A549 treated with ZK216348 at 1 μM for 4 hours (cell line): ENCODE measurements around the gene KBTBD12. TPM values are rescaled to one million over a fixed set of nuclear protein-coding genes. Genes with fewer than 3 reads are reported as not detected.

Experiments used
- total RNA-seq: library from RNA; stranded (reverse); fragments of 200-300 nt; extraction: Qiagen RNA extraction; gene quantifications from 5 replicates; pipeline ENCODE4 v1.2.3, GENCODE V29; 2022; ENCODE audit warnings: low read depth

Gene KBTBD12
- total RNA-seq, result not detected in 5 replicates

GRCh38 chr3:127915115-127915936 is at the start of gene KBTBD12:
TSS of gene KBTBD12 (plus strand) at chr3:127915232. CDS start at chr3:127923062, 7,830 bp downstream.

Other genes starting within 250 kb of the KBTBD12 start
- gene ABTB1, start 242.3 kb upstream of the KBTBD12 start, total RNA-seq, result 7.8 to 20.3 TPM (median 16.5 TPM) in 5 replicates
- 54.7 to 83.4 TPM (median 68.6 TPM) in 5 replicates for gene MGLL, start 92.7 kb upstream of the KBTBD12 start, total RNA-seq
- 97.2 to 132 TPM (median 129 TPM) in 5 replicates for gene SEC61A1, start 137.2 kb downstream of the KBTBD12 start, total RNA-seq
- gene RUVBL1, start 208.6 kb downstream of the KBTBD12 start, total RNA-seq, result 92.2 to 107 TPM (median 98.5 TPM) in 5 replicates
- 6.3 to 10.5 TPM (median 9.8 TPM) in 5 replicates for gene EEFSEC, start 238.2 kb downstream of the KBTBD12 start, total RNA-seq